HG02973 (cell line): ENCODE results near the gene SPANXA2.
"Not testable (repeated sequence)": the region's sequence is repeated elsewhere in the genome, so short reads cannot be mapped to it uniquely, and the experiment has no call there.

Experiments
- ATAC-seq: cut with Tn5 transposase; IDR thresholded peaks from one replicate; pipeline ENCODE4 v1.9.1; 2021; ENCODE audit warnings: moderate library complexity; ENCODE audit not compliant: unreplicated experiment

SPANXA2 gene

DNA sequence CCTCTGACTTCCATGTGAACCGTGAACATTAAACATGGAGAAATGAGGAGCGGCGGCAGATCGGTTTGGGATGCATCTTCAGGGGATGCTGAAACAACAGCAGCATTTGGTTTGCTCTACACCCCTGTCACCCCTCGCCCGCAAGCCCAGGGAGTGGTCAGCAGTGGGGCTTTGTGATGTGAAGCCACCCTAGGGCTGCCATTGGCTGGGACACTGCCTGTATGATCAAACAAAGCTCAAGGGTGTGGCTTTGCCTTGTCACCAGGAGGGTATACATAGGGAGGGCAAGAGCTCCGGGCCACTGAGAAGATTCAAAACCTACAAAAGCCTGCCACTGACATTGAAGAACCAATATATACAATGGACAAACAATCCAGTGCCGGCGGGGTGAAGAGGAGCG, at the start of gene SPANXA2:
TSS of gene SPANXA2 (plus strand) at position 301 of the 400 bp plus-strand sequence. CDS start at position 361, 60 bp downstream.
- ATAC-seq, result not testable (repeated sequence)

DNA sequence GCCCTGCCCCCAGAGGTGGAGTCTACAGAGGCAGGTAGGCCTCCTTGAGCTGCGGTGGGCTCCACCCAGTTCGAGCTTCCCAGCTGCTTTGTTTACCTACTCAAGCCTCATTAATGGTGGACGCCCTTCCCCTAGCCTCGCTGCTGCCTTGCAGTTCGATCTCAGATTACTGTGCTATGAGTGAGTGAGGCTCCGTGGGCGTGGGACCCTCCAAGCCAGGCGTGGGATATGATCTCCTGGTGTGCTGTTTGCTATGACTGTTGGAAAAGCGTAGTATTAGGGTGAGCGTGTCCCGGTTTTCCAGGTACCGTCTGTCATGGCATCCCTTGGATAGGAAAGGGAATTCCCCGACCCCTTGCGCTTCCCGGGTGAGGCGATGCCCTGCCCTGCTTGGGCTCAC, 47.0 kb upstream of the SPANXA2 start:
- not testable (repeated sequence) for ATAC-seq

- not testable (repeated sequence) for ATAC-seq
These were observed 4.9 kb upstream of the SPANXA2 start, which contains the start of gene SPANXA1 for GRCh38 chrX:141584638-141585037. SPANXA1 (minus strand) TSS chrX:141584738; CDS start chrX:141584678, 60 bp downstream.

- ATAC-seq, result no peak
These were observed 19.6 kb downstream of the SPANXA2 start for GRCh38 chrX:141609111-141609510.

GRCh38 chrX:141619336-141619735, 29.8 kb downstream of the SPANXA2 start:
- ATAC-seq, result no peak

DNA sequence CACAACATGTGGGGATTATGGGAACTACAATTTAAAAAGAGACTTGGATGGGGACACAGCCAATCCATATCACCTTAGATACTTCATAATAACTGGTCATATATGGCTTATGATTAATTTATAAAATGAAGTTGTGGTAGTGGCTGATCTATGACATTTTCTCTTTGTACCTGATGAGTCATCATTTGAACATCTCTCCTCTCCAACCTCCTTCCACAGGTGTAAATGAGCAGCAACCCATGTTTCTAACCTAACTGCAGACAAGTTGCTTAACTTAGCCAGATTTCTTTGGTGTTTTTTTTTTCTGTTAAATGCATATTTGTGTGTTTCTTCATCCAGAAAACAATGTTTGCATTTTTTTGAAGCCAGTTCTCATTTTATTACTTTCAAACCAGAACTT, 42.6 kb downstream of the SPANXA2 start:
- no peak for ATAC-seq

- no peak for ATAC-seq
These were observed 49.0 kb downstream of the SPANXA2 start for GRCh38 chrX:141638550-141638949.
